Measurements from ENCODE around the gene NRXN3. TPM values are rescaled to one million over a fixed set of nuclear protein-coding genes. Genes with fewer than 3 reads are reported as not detected.

NRXN3 gene
- polyA plus RNA-seq, 1 donor (not counting 4 experiments of a cell fraction or from before 2014, with no cell fraction given) = 0.89 TPM

- no peak overlapping the region for H3K27ac ChIP-seq (ENCODE audit: control insufficient read depth, insufficient read depth, low read length)
- no peak overlapping the region for H3K4me3 ChIP-seq (ENCODE audit: control insufficient read depth in 2 of 3, extremely low read depth in 1 of 3, insufficient read depth in 2 of 3, low read depth in 1 of 3, low read length in 3 of 3)
- TF ChIP-seq CTCF (optimal IDR thresholded peaks at IDR 0.05 in 1 of 3, IDR thresholded peaks at IDR 0.05 in 1 of 3, conservative IDR thresholded peaks at IDR 0.05 in 1 of 3; ENCODE audit: extremely low read depth in 1 of 3, insufficient read depth in 2 of 3, low read length in 3 of 3) = no peak
- TF ChIP-seq EZH2 (IDR thresholded peaks at IDR 0.05; ENCODE audit: low read length) = no peak
- H3K4me2 ChIP-seq (ENCODE audit: control insufficient read depth, extremely low read depth, insufficient read depth, low read depth, low read length) = no peak overlapping the region
- H3K27me3 ChIP-seq (ENCODE audit: control insufficient read depth, extremely low read depth, insufficient read depth, low read length) = no peaks in the 10 kb centered on the region
- no peaks in the 10 kb centered on the region for H3K4me1 ChIP-seq (ENCODE audit: control insufficient read depth, extremely low read depth, insufficient read depth, low read length)
- dilution Hi-C loops (cut with MboI; ENCODE audit: extremely low pct_ligation_motif_present, low sequenced_read_pairs) = no loop called here
- FAIRE-seq (no peak), DNase-seq (ENCODE audit: low read depth, low spot score) (no peak)
- H3K79me2 ChIP-seq (ENCODE audit: control insufficient read depth, insufficient read depth, low read length) = no peaks in the 10 kb centered on the region
- no peak overlapping the region for H2AFZ ChIP-seq (ENCODE audit: control insufficient read depth, low read length)
- no peaks in the 10 kb centered on the region for H4K20me1 ChIP-seq (ENCODE audit: control insufficient read depth, extremely low read depth, insufficient read depth, low read length)
- no peak overlapping the region for H3K9ac ChIP-seq (ENCODE audit: control insufficient read depth, extremely low read depth, insufficient read depth, low read length)
- H3K9me1 ChIP-seq (ENCODE audit: control insufficient read depth, extremely low read depth, insufficient read depth, low read length) = no peaks in the 10 kb centered on the region
- H3K9me3 ChIP-seq (ENCODE audit: control insufficient read depth, low read depth, low read length) = no peaks in the 10 kb centered on the region
- no peaks in the 10 kb centered on the region for H3K36me3 ChIP-seq (ENCODE audit: control insufficient read depth in 2 of 2, extremely low read depth in 1 of 2, insufficient read depth in 2 of 2, low read length in 2 of 2)
Observed at GRCh38 chr14:79162833-79163232, 992.7 kb downstream of the NRXN3 start.

- dilution Hi-C loops (cut with MboI; ENCODE audit: extremely low pct_ligation_motif_present, low sequenced_read_pairs) = no loop called here
- no peaks in the 10 kb centered on the region for H3K27me3 ChIP-seq (ENCODE audit: control insufficient read depth, extremely low read depth, insufficient read depth, low read length)
- no peak for TF ChIP-seq CTCF (optimal IDR thresholded peaks at IDR 0.05 in 1 of 3, IDR thresholded peaks at IDR 0.05 in 1 of 3, conservative IDR thresholded peaks at IDR 0.05 in 1 of 3; ENCODE audit: extremely low read depth in 1 of 3, insufficient read depth in 2 of 3, low read length in 3 of 3)
- no peak for TF ChIP-seq EZH2 (IDR thresholded peaks at IDR 0.05; ENCODE audit: low read length)
- H3K9ac ChIP-seq (ENCODE audit: control insufficient read depth, extremely low read depth, insufficient read depth, low read length) = no peak overlapping the region
- FAIRE-seq = no peak
- H3K4me2 ChIP-seq (ENCODE audit: control insufficient read depth, extremely low read depth, insufficient read depth, low read depth, low read length) = no peak overlapping the region
- H4K20me1 ChIP-seq (ENCODE audit: control insufficient read depth, extremely low read depth, insufficient read depth, low read length) = no peaks in the 10 kb centered on the region
- no peaks in the 10 kb centered on the region for H3K9me3 ChIP-seq (ENCODE audit: control insufficient read depth, low read depth, low read length)
- H3K27ac ChIP-seq (ENCODE audit: control insufficient read depth, insufficient read depth, low read length) = no peak overlapping the region
- no peaks in the 10 kb centered on the region for H3K9me1 ChIP-seq (ENCODE audit: control insufficient read depth, extremely low read depth, insufficient read depth, low read length)
- H2AFZ ChIP-seq (ENCODE audit: control insufficient read depth, low read length) = no peak overlapping the region
- no peak overlapping the region for H3K4me3 ChIP-seq (ENCODE audit: control insufficient read depth in 2 of 3, extremely low read depth in 1 of 3, insufficient read depth in 2 of 3, low read depth in 1 of 3, low read length in 3 of 3)
- no peaks in the 10 kb centered on the region for H3K4me1 ChIP-seq (ENCODE audit: control insufficient read depth, extremely low read depth, insufficient read depth, low read length)
- H3K79me2 ChIP-seq (ENCODE audit: control insufficient read depth, insufficient read depth, low read length) = no peaks in the 10 kb centered on the region
- DNase-seq (ENCODE audit: low read depth, low spot score) = no peak
- H3K36me3 ChIP-seq (ENCODE audit: control insufficient read depth in 2 of 2, extremely low read depth in 1 of 2, insufficient read depth in 2 of 2, low read length in 2 of 2) = no peaks in the 10 kb centered on the region
Observed at GRCh38 chr14:79165471-79166090, 995.4 kb downstream of the NRXN3 start.
